SK-N-SH (cell line): Measurements from ENCODE around the gene VEZF1. TPM values are rescaled to one million over a fixed set of nuclear protein-coding genes. Genes with fewer than 3 reads are reported as not detected.

ENCODE experiments used
- CTCF ChIA-PET: fragments of 300-600, 350-600 bp; formaldehyde crosslinking; extraction: SDS; loops from one replicate; lab custom pipeline; 2021; lab: Yijun Ruan, JAX
- POLR2A ChIA-PET: fragments of 350-600 bp; sonication (Branson Sonifier 250); formaldehyde crosslinking; extraction: SDS; loops from one replicate; lab custom pipeline; 2020; ENCODE audit warnings: antibody characterized with exemption, inconsistent platforms; lab: Yijun Ruan, JAX
- DNase-seq: peaks from one replicate; pipeline ENCODE4 v3.0.0; 2012
- H2AFZ ChIP-seq: fragments of 200-600 bp; sonication (generic); 2 replicates; pipeline ENCODE4 v1.8.1; 2016; ENCODE audit warnings: antibody characterized with exemption, mild to moderate bottlenecking, low read depth
- H3F3A ChIP-seq: fragments of 200-600 bp; sonication (generic); replicated peaks from 2 replicates; pipeline ENCODE3; 2016; ENCODE audit warnings: antibody characterized with exemption, mild to moderate bottlenecking; ENCODE audit not compliant: insufficient read depth
- H3K27ac ChIP-seq, 2 experiments: fragments of 200-500 bp in 1 of 2; fragments of 200-600 bp in 1 of 2; sonication (Bioruptor generic) in 1 of 2; sonication (generic), shearing (Covaris generic) in 1 of 2; 2 replicates each; pipeline versions ENCODE4 v1.5.1 to v1.6.1; 2014 to 2016; ENCODE audit warnings: low read depth in 2 of 2, inconsistent platforms in 1 of 2, low read length in 1 of 2, mild to moderate bottlenecking in 1 of 2, mixed read lengths in 1 of 2
- H3K27me3 ChIP-seq: fragments of 200-600 bp; sonication (generic), shearing (Covaris generic); 2 replicates; pipeline ENCODE4 v1.6.1; 2016; ENCODE audit warnings: mixed run types; ENCODE audit not compliant: insufficient read depth
- H3K36me3 ChIP-seq, 2 experiments: fragments of 200-500 bp in 1 of 2; fragments of 200-600 bp in 1 of 2; sonication (Bioruptor generic) in 1 of 2; sonication (generic) in 1 of 2; replicated peaks in 1 of 2; 2 replicates each; pipeline versions ENCODE3 to v1.5.1; 2014 to 2016; ENCODE audit warnings: low read length in 1 of 2, mild to moderate bottlenecking in 1 of 2; ENCODE audit not compliant: insufficient read depth in 2 of 2, control insufficient read depth in 1 of 2
- H3K4me1 ChIP-seq, 2 experiments: fragments of 200-500 bp in 1 of 2; fragments of 200-600 bp in 1 of 2; sonication (Bioruptor generic) in 1 of 2; sonication (generic), shearing (Covaris generic) in 1 of 2; 2 replicates each; pipeline versions ENCODE4 v1.5.1 to v1.6.1; 2014 to 2016; ENCODE audit warnings: low read depth in 1 of 2, low read length in 1 of 2, mixed run types in 1 of 2; ENCODE audit not compliant: insufficient read depth in 2 of 2, control insufficient read depth in 1 of 2
- H3K4me2 ChIP-seq: fragments of 200-600 bp; sonication (generic), shearing (Covaris generic); 2 replicates; pipeline ENCODE4 v1.6.1; 2017; ENCODE audit warnings: mixed run types
- H3K4me3 ChIP-seq, 2 experiments: fragments of 200-500 bp in 1 of 2; fragments of 200-600 bp in 1 of 2; sonication (Bioruptor generic) in 1 of 2; sonication (generic), shearing (Covaris generic) in 1 of 2; 2 replicates each; pipeline versions ENCODE4 v1.5.1 to v1.8.1; 2014 to 2016; ENCODE audit warnings: low read depth in 2 of 2, inconsistent platforms in 1 of 2, low read length in 1 of 2, mild to moderate bottlenecking in 1 of 2, mixed read lengths in 1 of 2, moderate library complexity in 1 of 2
- H3K79me2 ChIP-seq: fragments of 200-600 bp; sonication (generic); 2 replicates; pipeline ENCODE4 v1.8.1; 2017; ENCODE audit warnings: mild to moderate bottlenecking; ENCODE audit not compliant: insufficient read depth
- H3K9ac ChIP-seq: fragments of 200-600 bp; sonication (generic); 2 replicates; pipeline ENCODE4 v1.6.1; 2017; ENCODE audit warnings: mixed run types
- H3K9me2 ChIP-seq: fragments of 200-600 bp; sonication (generic); 2 replicates; pipeline ENCODE4 v1.6.1; 2017; ENCODE audit warnings: mixed run types
- H3K9me3 ChIP-seq: fragments of 200-600 bp; sonication (generic); 2 replicates; pipeline ENCODE4 v1.6.1; 2017; ENCODE audit warnings: mixed run types, mild to moderate bottlenecking, moderate library complexity
- H4K20me1 ChIP-seq: fragments of 200-600 bp; sonication (generic); 2 replicates; pipeline ENCODE4 v1.6.1; 2017; ENCODE audit warnings: mild to moderate bottlenecking, mixed run types; ENCODE audit not compliant: insufficient read depth
- EP300 ChIP-seq, 2 experiments: IDR thresholded peaks; 2 replicates each; pipeline versions ENCODE4 v1.4.0 to v1.6.1; 2012; ENCODE audit warnings: borderline replicate concordance in 1 of 2, low read depth in 1 of 2, low read length in 1 of 2
- FOSL2 ChIP-seq: IDR thresholded peaks from 2 replicates; pipeline ENCODE4 v1.4.0; 2012; ENCODE audit warnings: low read depth, mild to moderate bottlenecking, moderate library complexity, borderline replicate concordance
- FOXJ3 ChIP-seq: sonication (generic); formaldehyde crosslinking; IDR thresholded peaks from 2 replicates; pipeline ENCODE4 v1.5.1; 2020; ENCODE audit warnings: mild to moderate bottlenecking, missing genetic modification reagents
- GATA2 ChIP-seq: sonication (generic); formaldehyde crosslinking; IDR thresholded peaks from 2 replicates; pipeline ENCODE4 v1.5.0; 2020; ENCODE audit warnings: mild to moderate bottlenecking, missing genetic modification reagents
- MAX ChIP-seq: IDR thresholded peaks from 2 replicates; pipeline ENCODE4 v1.4.0; 2012; ENCODE audit warnings: low read depth
- MEF2A ChIP-seq: IDR thresholded peaks from 2 replicates; pipeline ENCODE4 v1.4.0; 2012; ENCODE audit warnings: low read depth, borderline replicate concordance
- MXI1 ChIP-seq: IDR thresholded peaks from 2 replicates; pipeline ENCODE4 v1.6.1; 2012; ENCODE audit warnings: mild to moderate bottlenecking, low read depth, low read length, improper control_type of control experiment
- SMC3 ChIP-seq: IDR thresholded peaks from 2 replicates; pipeline ENCODE4 v1.6.1; 2012; ENCODE audit warnings: low read depth, low read length, improper control_type of control experiment
- TAF1 ChIP-seq: IDR thresholded peaks from 2 replicates; pipeline ENCODE4 v1.6.1; 2012; ENCODE audit warnings: low read depth, mild to moderate bottlenecking, low read length, moderate library complexity, borderline replicate concordance
- TCF12 ChIP-seq: IDR thresholded peaks from 2 replicates; pipeline ENCODE4 v1.4.0; 2012
- YY1 ChIP-seq: IDR thresholded peaks from 2 replicates; pipeline ENCODE4 v1.4.0; 2012; ENCODE audit warnings: low read depth, mild to moderate bottlenecking
- WGBS: methylation state at CpG from one replicate; pipeline ENCODE4 v1.1.6; 2017; ENCODE audit warnings: low lambda C conversion rate; 5-methylcytosine and 5-hydroxymethylcytosine counted together
- polyA plus RNA-seq, 3 experiments: library from polyadenylated mRNA; depleted of rRNA; stranded (reverse); fragments of >200 nt; gene quantifications; 2 replicates each; pipeline ENCODE4 v1.2.3, GENCODE V29; 2012
- TF ChIP-seq, protein P1 (sequence below): fragments of 200-600 bp; sonication (generic); IDR thresholded peaks from 2 replicates; pipeline ENCODE4 v1.6.1; 2017; ENCODE audit warnings: antibody characterized with exemption, mild to moderate bottlenecking, moderate library complexity

VEZF1 gene
- polyA plus RNA-seq, 1 of the 3 experiments (the other 2 are of a cell fraction), result 35.1 TPM

DNA sequence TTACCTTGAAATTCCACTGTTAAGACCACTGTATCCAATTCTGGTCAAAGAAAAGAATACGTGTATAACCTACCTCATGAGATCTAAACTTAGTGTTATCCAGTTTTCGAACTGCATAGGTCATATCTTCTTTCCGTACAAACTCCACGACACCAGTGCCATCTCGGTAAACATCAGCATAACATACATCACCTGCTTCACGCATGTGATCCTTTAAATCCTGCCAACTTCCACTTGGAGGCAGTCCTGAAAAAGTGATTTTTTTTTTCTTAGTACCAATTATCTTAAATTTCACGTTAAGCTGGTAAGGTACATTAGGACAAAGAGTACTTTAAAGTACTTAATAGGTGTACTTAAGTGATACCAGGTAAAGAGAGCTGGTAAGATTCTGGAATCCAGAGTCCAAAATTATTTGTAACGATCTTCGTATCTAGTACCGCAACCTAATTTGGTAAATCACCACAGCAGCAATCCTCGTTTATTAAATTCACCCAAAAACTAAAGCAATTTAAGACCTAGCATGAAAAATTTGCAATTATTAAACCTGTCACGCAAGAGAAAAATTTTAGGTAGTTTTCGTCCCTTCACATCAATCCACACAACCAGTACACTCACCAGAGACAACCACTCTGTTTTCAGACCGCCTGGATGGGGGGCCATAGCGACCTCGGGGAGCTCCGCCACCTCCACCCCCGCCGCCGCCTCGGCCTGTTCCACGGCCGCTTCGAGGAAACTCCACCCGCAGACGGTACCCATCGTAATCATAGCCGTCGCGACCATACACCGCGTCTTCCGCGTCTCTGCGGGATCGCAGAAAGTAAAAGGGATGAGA lies 17.9 kb upstream of the VEZF1 start:
- no peak overlapping the region for H2AFZ ChIP-seq
- peaks cover 49 to 51% of the 10 kb centered on the region in 2 experiments for H3K36me3 ChIP-seq
- ChIA-PET CTCF (interaction anchor here (0.7 to 20.5 kb wide), 15 partner anchors 8 to 918 kb away, joined by 3 to 1002 read pairs (median 4); partner anchors contain the start of genes MRPS23 and VEZF1), POLR2A (interaction anchor here (0.8 to 2.8 kb wide), 16 partner anchors 9 to 626 kb away, joined by 3 to 40 read pairs (median 4); partner anchors contain the start of genes DYNLL2, MRPS23 and VEZF1)
- H3K27ac ChIP-seq, result peak overlapping the region; percentile 98 to 99
- DNase-seq, result no peak
- H3K4me2 ChIP-seq, result peak overlapping the region; percentile 97
- H3K79me2 ChIP-seq, result peaks cover 61% of the 10 kb centered on the region
- peaks cover 34 to 35% of the 10 kb centered on the region in 2 experiments for H3K4me1 ChIP-seq
- WGBS, result 2% methylated on average over 35 of the region's 36 CpGs
- H3K9me2 ChIP-seq, result no peaks in the 10 kb centered on the region
- peak overlapping the region; percentile 100 for H3K9ac ChIP-seq
- no peaks in the 10 kb centered on the region for H3K9me3 ChIP-seq
- no peaks in the 10 kb centered on the region for H3K27me3 ChIP-seq
- H3K4me3 ChIP-seq, result peak overlapping the region; percentile 98 to 99
- peaks cover 51% of the 10 kb centered on the region for H3F3A ChIP-seq
- peaks cover 55% of the 10 kb centered on the region for H4K20me1 ChIP-seq
- TF ChIP-seq MEF2A (no peak), MXI1 (peak; percentile 54; the same call in 1 of the 2 replicates)
- TF ChIP-seq, all 33 proteins: peak for 1

GRCh38 chr17:58005031-58005727 lies 17.1 kb upstream of the VEZF1 start:
- TF ChIP-seq FOSL2 (no peak), MXI1 (peak; percentile 38; the same call in 1 of the 2 replicates), EP300 (IDR thresholded peaks at IDR 0.05; ENCODE audit: borderline replicate concordance in 1 of 2, low read depth in 1 of 2, low read length in 1 of 2) (no peak)
- POLR2A ChIA-PET, result interaction anchor here (1.8 to 2.8 kb wide), 2 partner anchors 17 to 78 kb away, joined by 10 to 40 read pairs; partner anchors contain the start of genes DYNLL2 and VEZF1
- Histone ChIP-seq H3F3A (peaks cover 59% of the 10 kb centered on the region), H4K20me1 (peaks cover 55% of the 10 kb centered on the region), H3K4me3 (peak overlapping the region; percentile 98 to 99), H2AFZ (no peak overlapping the region), H3K27me3 (no peaks in the 10 kb centered on the region), H3K9ac (peak overlapping the region; percentile 100), H3K9me2 (no peaks in the 10 kb centered on the region), H3K36me3 (peaks cover 56 to 59% of the 10 kb centered on the region in 2 experiments), H3K4me2 (peak overlapping the region; percentile 97), H3K27ac (peak overlapping the region; percentile 98 to 99; a peak in 2 of 4 replicates), H3K4me1 (peaks cover 34 to 35% of the 10 kb centered on the region in 2 experiments), H3K9me3 (no peaks in the 10 kb centered on the region), H3K79me2 (peaks cover 66% of the 10 kb centered on the region)
- CTCF ChIA-PET, result interaction anchor here (2.6 to 20.5 kb wide), 5 partner anchors 7 to 145 kb away, joined by 9 to 1002 read pairs (median 19); partner anchors contain the start of gene MRPS23
- 18% methylated on average over 12 of the region's 12 CpGs for WGBS
- no peak for DNase-seq

- peak overlapping the region; percentile 24 to 99; a peak in 1 of 4 replicates for H3K4me3 ChIP-seq
- no peak for TF ChIP-seq TCF12
- no peak for TF ChIP-seq FOXJ3 (CRISPR knock-in tag)
- TF ChIP-seq SMC3, result no peak
- no peak for TF ChIP-seq FOSL2
- TF ChIP-seq, protein P1, sequence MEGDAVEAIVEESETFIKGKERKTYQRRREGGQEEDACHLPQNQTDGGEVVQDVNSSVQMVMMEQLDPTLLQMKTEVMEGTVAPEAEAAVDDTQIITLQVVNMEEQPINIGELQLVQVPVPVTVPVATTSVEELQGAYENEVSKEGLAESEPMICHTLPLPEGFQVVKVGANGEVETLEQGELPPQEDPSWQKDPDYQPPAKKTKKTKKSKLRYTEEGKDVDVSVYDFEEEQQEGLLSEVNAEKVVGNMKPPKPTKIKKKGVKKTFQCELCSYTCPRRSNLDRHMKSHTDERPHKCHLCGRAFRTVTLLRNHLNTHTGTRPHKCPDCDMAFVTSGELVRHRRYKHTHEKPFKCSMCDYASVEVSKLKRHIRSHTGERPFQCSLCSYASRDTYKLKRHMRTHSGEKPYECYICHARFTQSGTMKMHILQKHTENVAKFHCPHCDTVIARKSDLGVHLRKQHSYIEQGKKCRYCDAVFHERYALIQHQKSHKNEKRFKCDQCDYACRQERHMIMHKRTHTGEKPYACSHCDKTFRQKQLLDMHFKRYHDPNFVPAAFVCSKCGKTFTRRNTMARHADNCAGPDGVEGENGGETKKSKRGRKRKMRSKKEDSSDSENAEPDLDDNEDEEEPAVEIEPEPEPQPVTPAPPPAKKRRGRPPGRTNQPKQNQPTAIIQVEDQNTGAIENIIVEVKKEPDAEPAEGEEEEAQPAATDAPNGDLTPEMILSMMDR, result no peak
- TF ChIP-seq MAX, result no peak
- TF ChIP-seq GATA2 (CRISPR knock-in tag), result no peak
- TF ChIP-seq YY1, result no peak
- TF ChIP-seq EP300 (IDR thresholded peaks at IDR 0.05; ENCODE audit: borderline replicate concordance in 1 of 2, low read depth in 1 of 2, low read length in 1 of 2), result no peak
- TF ChIP-seq TAF1, result no peak
These were observed 16.0 kb upstream of the VEZF1 start for GRCh38 chr17:58004060-58004459.

More at GRCh38 chr17:58004060-58004459, 16.0 kb upstream of the VEZF1 start:
- Histone ChIP-seq H4K20me1 (peaks cover 65% of the 10 kb centered on the region), H3K4me1 (peaks cover 34 to 35% of the 10 kb centered on the region in 2 experiments), H3K4me2 (peak overlapping the region; percentile 97), H3K27me3 (no peaks in the 10 kb centered on the region), H3K9ac (peak overlapping the region; percentile 100; the same call in 1 of the 2 replicates), H3K79me2 (peaks cover 69% of the 10 kb centered on the region), H3F3A (peaks cover 61% of the 10 kb centered on the region), H3K9me2 (no peaks in the 10 kb centered on the region), H3K27ac (no peak overlapping the region), H3K9me3 (no peaks in the 10 kb centered on the region), H3K36me3 (peaks cover 65 to 69% of the 10 kb centered on the region in 2 experiments), H2AFZ (no peak overlapping the region)
- ChIA-PET CTCF (interaction anchor here (0.6 to 20.5 kb wide), 3 partner anchors 79 to 903 kb away, joined by 3 to 1002 read pairs (median 5); partner anchors contain the start of genes DYNLL2 and MRPS23), POLR2A (interaction anchor here (0.6 kb wide), 1 partner anchor 146 kb away, joined by 3 read pairs; no protein-coding TSS in a partner anchor)
- 96% methylated on average over 3 of the region's 3 CpGs for WGBS
- DNase-seq, result no peak
